PFSK-1 (cell line): Measurements from ENCODE around the gene SRGAP3.

Experiments
- FOXP2 ChIP-seq: optimal IDR thresholded peaks from 2 replicates; pipeline ENCODE3; 2011; ENCODE audit warnings: borderline replicate concordance, control low read depth, inconsistent platforms; ENCODE audit not compliant: insufficient read depth; ENCODE audit errors: extremely low read length, extremely low read depth
- POLR2AphosphoS5 ChIP-seq: IDR thresholded peaks from 2 replicates; pipeline ENCODE4 v1.6.1; 2012; ENCODE audit warnings: low read depth, mild to moderate bottlenecking, control low read depth, low read length, moderate library complexity
- SIN3A ChIP-seq: IDR thresholded peaks from 2 replicates; pipeline ENCODE4 v1.6.1; 2012; ENCODE audit warnings: mild to moderate bottlenecking, low read length, moderate library complexity, borderline replicate concordance; ENCODE audit not compliant: insufficient read depth
- TAF1 ChIP-seq: IDR thresholded peaks from 2 replicates; pipeline ENCODE4 v1.6.1; 2012; ENCODE audit warnings: low read length, control low read depth, borderline replicate concordance; ENCODE audit not compliant: insufficient read depth

DNA sequence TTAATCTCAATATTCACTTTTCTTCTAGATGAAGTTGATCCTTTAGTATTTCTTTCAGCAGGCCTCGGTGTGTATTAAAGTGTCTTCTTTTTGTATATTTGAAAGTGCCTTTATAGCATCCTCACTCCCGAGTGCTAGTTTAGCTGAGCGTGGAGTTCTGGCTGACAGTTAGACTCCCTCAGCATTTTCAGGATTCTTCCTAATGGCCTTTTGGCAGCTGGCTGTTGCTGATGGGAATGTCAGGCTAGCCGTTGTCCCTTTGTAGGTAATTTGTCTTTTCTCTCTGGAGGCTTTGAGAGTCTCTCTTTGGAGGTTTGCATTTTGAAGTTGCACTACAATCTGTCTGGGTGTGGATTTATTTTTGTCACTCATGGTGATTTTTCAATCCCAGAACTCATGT is 94.4 kb downstream of the SRGAP3 start:
- TF ChIP-seq POLR2AphosphoS5 = no peak
- no peak for TF ChIP-seq SIN3A
- no peak for TF ChIP-seq TAF1
- no peak for TF ChIP-seq FOXP2
